ENCODE results near the gene BHLHE23.
"Not testable (repeated sequence)": the region's sequence is repeated elsewhere in the genome, so short reads cannot be mapped to it uniquely, and the experiment has no call there.

BHLHE23 gene

DNA sequence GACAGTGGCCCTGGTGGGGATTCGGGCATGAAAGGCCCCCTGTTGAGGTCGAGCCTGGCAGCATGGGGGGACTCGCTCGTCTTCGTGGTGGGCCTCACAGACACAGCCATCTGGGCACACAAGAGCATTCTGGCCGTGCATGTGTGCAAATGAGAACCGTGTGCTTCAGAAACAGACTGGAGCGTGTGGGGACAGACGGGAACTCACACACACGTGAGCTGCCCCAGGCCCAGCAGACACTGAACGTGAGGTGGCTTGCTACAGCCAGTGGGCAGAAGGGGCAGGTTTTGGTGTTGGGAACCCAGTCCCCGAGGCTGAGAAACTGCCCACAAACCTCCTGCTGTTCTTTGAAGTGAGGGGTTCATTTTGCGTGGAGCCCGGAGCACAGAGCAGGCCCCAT lies 38.6 kb upstream of the BHLHE23 start:
- no peak for DNase-seq
- intact Hi-C loops (cut with DNase I): no loop called here

GRCh38 chr20:63044605-63045004 lies 37.8 kb upstream of the BHLHE23 start:
- intact Hi-C loops (cut with DNase I): no loop called here
- DNase-seq: no peak

GRCh38 chr20:63044204-63044600 lies 37.4 kb upstream of the BHLHE23 start:
- DNase-seq: no peak
- intact Hi-C loops (cut with DNase I): no loop called here

DNA sequence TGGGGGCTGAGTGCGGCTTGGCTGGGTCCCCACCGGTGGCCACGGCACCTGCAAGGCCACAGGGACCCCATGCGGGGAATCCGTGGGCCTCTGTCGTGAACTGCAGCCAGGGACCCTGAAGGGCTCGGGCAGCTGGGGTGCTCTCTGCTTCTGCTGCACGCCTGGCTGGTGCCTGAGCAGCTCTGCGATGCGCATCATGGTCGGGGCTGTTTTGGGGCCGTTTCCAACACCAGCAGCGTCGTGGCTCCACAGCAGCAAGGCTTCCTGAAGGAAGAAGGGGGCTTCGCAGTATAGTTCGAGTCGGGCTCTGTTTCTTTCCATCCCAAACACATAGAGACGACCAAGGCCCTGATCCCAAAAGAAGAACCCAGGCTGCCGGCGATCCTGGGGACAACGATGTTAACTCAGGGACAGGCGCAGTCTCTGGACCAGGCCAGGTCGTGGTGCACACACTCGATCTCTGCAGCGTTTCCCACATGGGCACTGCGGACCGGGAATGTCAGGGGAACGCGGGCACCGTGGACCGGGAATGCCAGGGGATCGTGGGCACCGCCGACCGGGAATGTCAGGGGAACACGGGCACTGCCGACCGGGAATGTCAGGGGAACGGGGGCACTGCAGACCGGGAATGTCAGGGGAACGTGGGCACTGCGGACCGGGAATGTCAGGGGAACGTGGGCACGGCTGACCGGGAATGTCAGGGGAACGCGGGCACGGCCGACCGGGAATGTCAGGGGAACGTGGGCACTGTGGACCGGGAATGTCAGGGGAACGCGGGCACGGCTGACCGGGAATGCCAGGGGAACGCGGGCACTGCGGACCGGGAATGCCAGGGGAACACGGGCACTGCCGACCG lies 36.8 kb upstream of the BHLHE23 start:
- no peak for DNase-seq
- intact Hi-C loops (cut with DNase I): no loop called here

DNA sequence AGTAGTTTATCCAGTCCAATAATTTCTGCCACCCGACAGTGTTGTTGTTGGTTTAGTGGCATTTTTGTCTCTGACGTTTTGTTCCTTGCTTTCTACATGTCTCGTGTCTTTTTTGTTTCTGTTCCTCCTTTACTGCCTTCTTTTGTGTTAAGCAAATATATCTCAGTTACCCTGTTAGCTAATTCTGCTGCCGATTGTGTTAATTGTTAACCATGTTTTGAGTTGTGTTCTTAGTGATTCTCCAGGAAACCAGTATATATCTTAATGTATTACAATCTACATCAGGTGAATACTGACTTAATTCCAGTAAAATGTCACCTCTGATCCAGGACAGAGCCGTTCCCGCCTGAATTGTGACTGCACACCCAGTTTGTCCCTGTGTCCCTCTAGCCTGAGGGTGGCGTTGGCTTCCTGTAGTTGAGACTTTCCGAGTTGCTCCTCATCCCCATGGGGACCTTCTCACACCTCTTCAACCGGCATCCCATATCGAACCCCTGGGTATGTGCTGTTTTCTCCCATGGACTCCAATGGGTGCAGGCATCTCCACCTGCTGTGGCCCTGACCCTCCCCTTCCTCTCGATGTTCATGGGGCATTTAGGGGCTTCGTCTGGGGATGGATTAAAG lies 35.8 kb upstream of the BHLHE23 start:
- intact Hi-C loops (cut with DNase I): no loop called here
- DNase-seq: no peak

DNA sequence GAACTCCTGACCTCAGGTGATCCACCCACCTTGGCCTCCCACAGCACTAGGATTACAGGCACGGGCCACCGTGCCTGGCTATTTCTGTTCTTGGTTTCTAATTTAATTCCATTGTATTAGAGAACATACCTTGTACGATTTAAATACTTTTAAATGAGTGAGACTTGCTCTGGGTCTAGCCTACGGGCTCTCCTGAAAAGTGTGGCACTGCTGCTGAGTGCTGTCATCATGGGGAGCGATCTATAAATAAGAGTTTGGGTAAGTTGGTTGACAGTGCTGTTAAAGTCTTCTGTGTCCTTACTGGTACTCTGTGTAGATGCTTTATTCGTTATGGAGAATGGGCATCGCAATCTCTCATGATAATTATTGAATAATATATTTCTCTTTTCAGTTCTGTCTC lies 35.0 kb upstream of the BHLHE23 start:
- DNase-seq: no peak

GRCh38 chr20:63037669-63038268 lies 31.0 kb upstream of the BHLHE23 start:
- intact Hi-C loops (cut with DNase I): no loop called here
- no peak for DNase-seq

More for the DNA sequence above, 35.0 kb upstream of the BHLHE23 start:
- intact Hi-C loops (cut with DNase I): no loop called here

GRCh38 chr20:63036291-63036690 lies 29.5 kb upstream of the BHLHE23 start:
- intact Hi-C loops (cut with DNase I): no loop called here
- no peak for DNase-seq

- intact Hi-C loops (cut with DNase I): no loop called here
- DNase-seq: no peak
Measured at GRCh38 chr20:63035603-63036185, 28.9 kb upstream of the BHLHE23 start.

- intact Hi-C loops (cut with DNase I); DNase-seq: not testable (repeated sequence)
Measured at GRCh38 chr20:63034710-63035602, 28.2 kb upstream of the BHLHE23 start.

DNA sequence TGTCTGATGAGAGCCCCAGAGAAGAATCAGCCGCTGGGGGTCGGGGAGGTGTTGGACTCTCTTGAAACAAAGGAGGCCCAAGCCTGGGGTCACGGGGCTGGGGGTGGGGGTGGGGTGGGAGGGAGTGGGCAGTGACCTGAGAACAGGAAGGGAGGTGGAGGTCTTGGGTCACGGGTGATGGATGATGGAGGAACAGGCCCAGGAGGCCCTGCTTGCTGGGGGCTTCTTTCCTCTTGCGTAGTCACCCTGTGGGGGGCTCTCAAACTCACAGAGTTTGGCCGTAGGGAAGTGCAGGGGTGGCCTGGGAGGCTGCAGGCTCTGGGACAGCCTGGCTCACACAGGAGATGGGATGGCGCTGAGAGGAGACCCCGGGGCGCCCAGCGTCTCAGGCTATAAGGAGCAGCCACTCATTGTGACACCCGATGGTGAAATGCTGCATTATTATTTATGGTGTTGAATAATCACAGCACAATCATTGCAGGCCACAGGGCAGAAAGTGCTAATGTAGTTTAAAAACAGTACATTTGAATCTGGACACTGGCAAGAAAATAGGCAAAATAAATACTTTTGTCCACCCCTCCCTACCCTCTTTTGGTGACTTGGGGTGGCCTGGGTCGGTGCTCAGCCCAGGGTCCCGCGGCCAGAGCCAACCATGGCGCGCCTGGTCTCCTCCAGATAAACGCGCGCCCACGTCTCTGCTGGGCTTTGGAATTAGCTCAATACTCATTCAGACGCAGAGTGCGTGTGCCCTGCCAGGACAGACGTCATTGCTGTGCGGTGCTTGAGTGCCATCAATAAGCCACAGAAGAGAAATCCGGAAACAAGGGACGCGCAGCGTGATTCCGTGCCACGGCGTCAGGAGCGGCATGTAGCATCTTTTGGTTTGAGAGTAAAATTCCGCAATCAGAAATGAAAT lies 27.3 kb upstream of the BHLHE23 start:
- DNase-seq: no peak
- intact Hi-C loops (cut with DNase I): no loop called here

DNA sequence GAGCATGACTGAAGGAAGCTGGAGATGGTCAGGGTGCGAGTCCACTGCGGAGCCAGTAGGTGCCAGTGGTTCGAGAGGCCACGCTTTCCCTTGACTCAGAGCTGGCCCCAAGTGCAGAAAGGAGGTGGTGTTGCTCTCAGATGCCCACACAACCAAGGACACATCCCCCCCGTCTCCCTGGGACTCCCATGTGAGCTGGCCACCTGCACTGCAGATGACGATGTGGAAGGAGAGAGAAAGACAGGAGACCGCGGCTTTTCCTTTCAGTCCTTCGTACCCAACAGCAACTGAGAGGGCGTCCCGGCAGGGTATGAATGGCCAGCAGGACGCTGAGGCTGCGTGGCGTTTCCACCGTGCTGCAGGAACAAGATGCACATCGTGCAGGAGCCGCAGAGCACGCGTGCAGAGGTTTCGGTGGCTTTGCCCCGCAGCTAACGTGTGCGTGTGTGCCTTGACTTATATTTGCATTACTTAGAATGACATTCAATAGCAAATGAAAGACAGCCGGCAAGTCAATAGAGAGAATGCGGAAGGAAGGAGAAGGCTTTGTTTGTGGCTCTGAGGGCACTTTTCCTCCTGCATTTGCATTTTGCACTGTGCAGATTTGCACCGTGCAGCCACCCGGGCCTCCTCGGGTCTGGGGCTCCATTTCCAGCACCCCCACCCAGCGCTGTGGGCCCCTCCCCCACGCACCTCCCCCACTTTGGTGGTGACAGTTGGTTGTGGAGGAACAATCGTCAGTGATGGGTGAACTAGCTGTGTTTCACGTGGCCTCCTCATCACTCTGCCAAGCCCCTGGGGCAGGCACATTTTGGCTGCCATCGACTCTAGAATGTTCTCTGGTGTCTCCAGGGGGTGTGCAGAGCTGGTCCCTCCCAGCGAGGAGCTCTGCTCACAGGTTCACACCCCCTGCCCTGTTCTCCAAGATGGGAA lies 26.4 kb upstream of the BHLHE23 start:
- DNase-seq: no peak
- intact Hi-C loops (cut with DNase I): no loop called here

GRCh38 chr20:63032026-63032800 lies 25.4 kb upstream of the BHLHE23 start:
- no peak for DNase-seq
- intact Hi-C loops (cut with DNase I): no loop called here

DNA sequence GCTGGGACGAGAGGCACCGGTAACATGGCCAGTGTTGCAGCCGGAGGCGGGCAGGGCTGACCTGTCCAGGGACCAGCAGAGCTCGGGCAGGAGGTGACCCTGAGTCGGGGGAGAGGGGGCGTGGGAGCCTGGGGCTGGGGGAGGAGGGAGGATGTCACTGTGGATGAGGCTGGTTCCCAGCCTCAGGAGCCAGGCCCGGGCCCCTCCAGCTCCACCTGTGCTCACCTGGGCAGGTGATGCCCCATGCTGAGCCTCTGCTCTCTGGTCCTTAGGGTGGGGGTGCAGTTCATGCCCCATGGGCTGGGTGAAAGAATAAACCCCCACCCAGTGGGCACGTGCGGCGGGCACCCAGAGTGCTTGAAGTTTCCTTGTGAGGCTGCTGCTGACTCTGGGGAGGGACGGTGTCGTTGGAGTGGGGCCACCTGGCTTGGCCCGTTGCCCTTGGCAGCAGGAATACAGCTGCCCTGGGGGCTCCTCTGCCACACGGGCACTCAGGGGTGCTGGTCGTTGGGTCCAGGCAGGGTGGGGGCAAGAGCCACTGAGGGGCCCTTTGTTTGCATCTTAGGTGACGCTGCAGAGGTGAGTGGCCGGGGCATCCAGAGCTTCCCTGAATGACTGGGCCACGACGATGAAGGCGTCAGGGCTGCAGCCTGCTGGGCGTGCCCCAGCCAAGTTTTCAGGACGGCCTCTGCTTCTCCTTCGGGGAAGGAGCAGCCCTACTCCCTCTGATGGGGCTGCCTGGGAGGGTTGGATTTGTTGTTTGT lies 24.7 kb upstream of the BHLHE23 start:
- DNase-seq: no peak
- intact Hi-C loops (cut with DNase I): no loop called here

- intact Hi-C loops (cut with DNase I): no loop called here
- DNase-seq: no peak
Measured at GRCh38 chr20:63029358-63030121, 22.8 kb upstream of the BHLHE23 start.
